SH-SY5Y (cell line): ENCODE results near the gene ERBB2.

Experiments used
- GATA2 ChIP-seq: IDR thresholded peaks from 2 replicates; pipeline ENCODE4 v1.6.1; 2011; ENCODE audit warnings: mild to moderate bottlenecking, low read depth, low read length
- GATA3 ChIP-seq: IDR thresholded peaks from 2 replicates; pipeline ENCODE4 v1.6.1; 2011; ENCODE audit warnings: low read depth, mild to moderate bottlenecking, low read length, moderate library complexity

The ERBB2 gene

GRCh38 chr17:39699818-39700147 lies at the start of gene ERBB2:
TSS of gene ERBB2 (plus strand) at chr17:39700064. CDS start at chr17:39700239, 175 bp downstream.
- TF ChIP-seq GATA3: no peak
- no peak for TF ChIP-seq GATA2

GRCh38 chr17:39650121-39650579 lies 49.7 kb upstream of the ERBB2 start:
- no peak for TF ChIP-seq GATA2
- no peak for TF ChIP-seq GATA3

GRCh38 chr17:39651923-39652586 lies 47.8 kb upstream of the ERBB2 start:
- TF ChIP-seq GATA2 (no peak), GATA3 (no peak)

- TF ChIP-seq GATA2: no peak
- TF ChIP-seq GATA3: no peak
These were observed 47.1 kb upstream of the ERBB2 start for GRCh38 chr17:39652587-39653315.

- TF ChIP-seq GATA2 (no peak), GATA3 (no peak)
These were observed 46.6 kb upstream of the ERBB2 start for GRCh38 chr17:39653316-39653661.

- TF ChIP-seq GATA3 (no peak), GATA2 (no peak)
These were observed 46.1 kb upstream of the ERBB2 start for GRCh38 chr17:39653662-39654331.

- TF ChIP-seq GATA3: no peak
- TF ChIP-seq GATA2: no peak
These were observed 44.8 kb upstream of the ERBB2 start for GRCh38 chr17:39655105-39655504.

- no peak for TF ChIP-seq GATA3
- no peak for TF ChIP-seq GATA2
These were observed 41.5 kb upstream of the ERBB2 start for GRCh38 chr17:39658346-39658745.

- TF ChIP-seq GATA3: no peak
These were observed 41.1 kb upstream of the ERBB2 start for GRCh38 chr17:39658760-39659159.

- TF ChIP-seq GATA2: peak; percentile 46
- no peak for TF ChIP-seq GATA3
These were observed 40.4 kb upstream of the ERBB2 start for GRCh38 chr17:39659279-39660010.

- TF ChIP-seq GATA3 (no peak), GATA2 (no peak)
These were observed 39.9 kb upstream of the ERBB2 start for GRCh38 chr17:39660011-39660360.

- TF ChIP-seq GATA2 (peak; percentile 31; the same call in 1 of the 2 replicates), GATA3 (no peak)
These were observed 39.2 kb upstream of the ERBB2 start for GRCh38 chr17:39660397-39661385.
